HL-60 (cell line): ENCODE measurements around the gene SLC7A10.
A peak's percentile ranks its signal among the peaks of the same experiment; 100 is the strongest.

Experiments
- CTCF ChIP-seq: IDR thresholded peaks from one replicate; pipeline ENCODE4 v1.5.1; 2011; ENCODE audit warnings: low read length, control low read depth, inconsistent platforms; ENCODE audit not compliant: insufficient read depth
- POLR2AphosphoS5 ChIP-seq: IDR thresholded peaks from 2 replicates; pipeline ENCODE4 v1.6.1; 2012; ENCODE audit warnings: low read depth
- REST ChIP-seq: IDR thresholded peaks from 2 replicates; pipeline ENCODE4 v1.6.1; 2012; ENCODE audit warnings: low read depth; ENCODE audit not compliant: insufficient replicate concordance
- SPI1 ChIP-seq: IDR thresholded peaks from 2 replicates; pipeline ENCODE4 v1.6.1; 2012; ENCODE audit warnings: low read depth, mild to moderate bottlenecking, borderline replicate concordance

GRCh38 chr19:33202546-33203507 is 22.8 kb downstream of the SLC7A10 start:
- no peak for TF ChIP-seq CTCF
- no peak for TF ChIP-seq SPI1
- no peak for TF ChIP-seq REST
- TF ChIP-seq POLR2AphosphoS5: peak; percentile 42; the same call in 1 of the 2 replicates
